Inferior parietal cortex (tissue), 1 donor: Measurements from ENCODE around the gene TLCD4.

Source experiments
- DNase-seq: peaks from one replicate; pipeline ENCODE4 v3.0.0-alpha.2; 2016; ENCODE audit errors: extremely low spot score

The TLCD4 gene

GRCh38 chr1:95095833-95096217 is 21.3 kb upstream of the TLCD4 start:
- no peak for DNase-seq

GRCh38 chr1:95096218-95096841 is 20.8 kb upstream of the TLCD4 start:
- no peak for DNase-seq

DNA sequence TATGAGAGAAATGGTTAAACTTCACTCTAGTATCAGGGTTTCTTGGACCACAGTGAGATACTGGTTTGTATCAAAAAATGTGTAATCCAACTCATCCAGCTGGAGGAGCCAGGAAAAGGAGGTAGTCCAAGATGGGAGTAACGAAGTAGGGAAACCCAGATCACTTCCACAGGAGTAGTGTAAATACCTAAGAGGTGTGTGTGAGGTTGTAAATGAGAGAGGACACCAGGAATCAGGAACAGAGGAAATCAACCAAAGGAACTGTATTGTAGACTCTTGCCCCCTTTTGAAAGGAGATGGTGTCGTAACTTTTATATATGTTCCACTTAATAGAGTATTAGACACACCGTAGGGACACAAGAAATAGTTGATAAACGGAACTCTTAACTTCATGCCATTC is 19.7 kb upstream of the TLCD4 start:
- no peak for DNase-seq

DNA sequence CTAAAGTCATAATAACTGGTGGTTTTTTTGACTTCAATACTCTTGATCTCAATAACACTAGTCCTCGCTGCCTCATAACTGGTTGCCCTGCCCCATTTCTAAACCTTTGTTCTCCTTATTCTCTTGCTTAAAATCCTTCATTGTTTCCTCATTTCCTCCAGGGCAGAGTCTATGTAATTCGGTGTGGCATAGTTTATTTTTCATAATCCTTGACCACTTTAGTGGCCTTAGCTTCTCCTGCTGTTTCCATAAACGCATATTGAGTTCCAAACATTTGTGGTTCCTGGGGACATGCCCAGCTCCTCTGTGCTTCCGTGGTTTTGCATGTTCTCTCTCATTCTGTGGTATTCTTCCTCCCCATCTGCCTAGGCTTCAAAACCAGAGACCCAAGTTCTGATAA is 19.0 kb upstream of the TLCD4 start:
- DNase-seq = no peak

GRCh38 chr1:95108792-95109191 is 8.4 kb upstream of the TLCD4 start:
- DNase-seq = no peak

- no peak for DNase-seq
Observed at GRCh38 chr1:95111014-95111413, 6.1 kb upstream of the TLCD4 start.

GRCh38 chr1:95113684-95114083 is 3.5 kb upstream of the TLCD4 start:
- no peak for DNase-seq

GRCh38 chr1:95115708-95116137 is 1.4 kb upstream of the TLCD4 start:
- peak; percentile 48 for DNase-seq

DNA sequence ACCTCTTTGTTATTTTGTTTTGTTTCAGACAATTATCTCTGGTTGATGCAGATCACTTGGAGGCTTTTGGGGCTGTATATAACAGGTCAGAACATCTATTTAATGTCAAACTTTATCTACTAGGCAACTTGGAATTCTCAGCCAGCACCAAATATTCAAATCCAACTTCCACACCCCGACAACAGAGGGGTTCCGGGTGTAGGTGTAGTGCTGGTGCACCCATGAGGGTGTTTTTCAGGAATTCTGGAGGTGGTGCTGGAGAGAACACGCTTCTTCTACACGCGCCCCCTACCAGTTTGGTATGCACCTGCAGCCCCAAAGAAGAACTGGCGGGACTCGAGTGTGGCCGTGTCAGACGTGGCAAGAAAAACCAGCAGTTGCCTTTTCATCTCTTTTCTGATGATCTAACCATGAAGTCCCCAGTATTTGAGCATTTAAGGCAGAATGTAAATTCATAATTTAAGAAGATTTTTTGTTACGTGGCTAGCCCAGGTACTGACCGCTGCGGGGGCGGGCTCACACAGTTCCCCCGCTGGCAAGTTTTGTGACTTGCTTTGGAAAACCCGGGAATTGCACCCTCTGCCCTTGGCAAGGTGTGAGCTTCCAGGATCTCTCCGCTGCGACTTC is 462 bp upstream of the TLCD4 start:
- DNase-seq = peak; percentile 69

DNA sequence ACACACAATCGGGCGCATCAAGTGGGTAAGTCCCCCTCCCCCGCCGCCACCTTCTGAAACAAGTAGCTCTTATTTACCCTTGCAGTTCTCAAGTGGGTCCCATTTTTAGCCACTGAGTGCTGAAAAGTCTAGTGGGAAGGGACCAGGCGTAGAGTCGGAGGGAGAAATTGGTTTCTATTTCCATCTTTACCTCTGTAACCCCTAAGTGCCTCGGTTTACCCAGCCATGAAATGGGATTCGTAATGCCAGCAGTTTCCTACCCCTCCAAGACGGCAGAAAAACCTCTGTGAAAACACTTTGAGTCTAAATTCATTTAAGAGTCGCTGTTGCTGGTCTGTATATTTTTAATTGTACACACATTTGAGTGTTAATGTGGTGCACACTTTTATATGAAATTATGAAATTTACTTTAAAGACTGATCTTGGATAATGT is 928 bp downstream of the TLCD4 start:
- DNase-seq = peak; percentile 41

DNA sequence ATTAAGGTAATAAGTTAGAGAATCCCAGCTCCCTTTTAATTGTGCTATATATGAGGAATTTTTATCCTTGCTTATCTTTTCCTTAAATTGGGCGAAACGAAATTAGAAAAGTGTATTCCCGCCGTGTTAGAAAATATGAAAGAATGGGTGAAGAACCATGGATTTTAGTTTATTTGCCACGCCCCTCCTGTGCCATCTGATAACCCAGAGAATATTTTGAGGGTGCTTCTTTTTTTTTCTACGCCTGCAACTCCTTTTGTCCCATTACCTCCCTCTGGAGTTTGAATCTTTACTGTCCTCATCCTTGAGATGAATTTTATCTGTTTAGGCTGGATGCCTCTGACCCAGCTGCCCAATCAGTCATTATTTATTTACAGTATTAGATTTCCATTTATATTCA is 1.6 kb downstream of the TLCD4 start:
- DNase-seq = no peak

GRCh38 chr1:95119273-95119672 is 2.1 kb downstream of the TLCD4 start:
- DNase-seq = peak; percentile 35

GRCh38 chr1:95122151-95122697 is 5.1 kb downstream of the TLCD4 start:
- no peak for DNase-seq

DNA sequence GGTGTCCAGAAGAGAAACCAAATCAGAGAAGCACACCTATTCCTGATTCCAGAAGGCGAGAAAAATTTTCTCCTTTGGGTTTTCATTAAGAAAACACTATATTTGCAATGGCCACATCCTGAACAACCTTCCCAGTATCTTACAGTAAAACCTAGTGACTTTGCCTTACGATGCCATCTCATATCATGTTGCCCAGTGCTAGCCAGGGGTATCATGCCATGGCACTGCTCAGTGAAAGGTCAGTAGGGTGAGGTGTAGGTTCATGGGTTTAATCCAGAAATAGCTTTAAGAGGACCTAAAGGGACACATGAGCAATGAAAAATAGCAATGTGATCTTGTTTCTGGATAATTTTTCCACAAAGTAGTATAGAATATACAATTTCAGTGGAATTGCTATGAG is 7.2 kb downstream of the TLCD4 start:
- DNase-seq = no peak

DNA sequence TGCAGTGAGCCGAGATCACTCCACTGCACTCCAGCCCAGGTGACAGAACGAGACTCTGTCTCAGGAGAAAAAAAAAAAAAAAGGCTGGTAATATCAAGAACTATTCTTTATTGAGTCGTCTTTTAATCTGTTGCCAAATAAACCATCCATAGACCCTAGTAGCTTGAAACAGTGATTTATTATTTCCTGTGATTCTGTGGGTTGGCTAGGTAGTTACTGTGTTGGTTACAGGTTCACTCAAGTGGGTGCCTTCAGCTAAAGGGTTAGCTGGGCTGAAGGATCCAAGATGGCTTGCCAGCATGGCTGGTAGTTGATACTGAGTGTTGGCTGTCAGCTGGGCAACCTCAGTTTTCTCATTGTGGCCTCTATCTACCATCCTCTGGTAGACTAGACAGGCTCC is 9.2 kb downstream of the TLCD4 start:
- no peak for DNase-seq

GRCh38 chr1:95126846-95127245 is 9.7 kb downstream of the TLCD4 start:
- no peak for DNase-seq

- DNase-seq = no peak
Observed at GRCh38 chr1:95127380-95127779, 10.2 kb downstream of the TLCD4 start.

DNA sequence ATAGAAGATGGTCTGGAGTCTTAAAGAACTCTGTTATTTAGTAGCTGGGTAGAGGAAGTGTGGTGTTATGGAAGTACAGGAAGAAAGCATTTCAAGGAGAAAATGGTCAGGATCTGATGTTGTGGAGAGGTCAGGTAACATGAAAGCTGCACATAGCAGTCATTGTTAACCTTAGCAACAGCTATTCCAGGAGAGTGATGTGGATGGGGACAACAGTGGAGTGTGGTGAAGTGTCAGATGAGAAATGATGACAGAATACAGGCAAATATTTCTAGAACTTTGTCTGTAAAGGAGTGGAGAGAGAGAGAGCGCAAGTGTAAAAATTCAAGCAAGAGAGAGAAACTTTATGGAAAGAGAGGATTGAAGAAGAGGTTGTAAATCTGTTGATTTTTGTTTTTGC is 15.6 kb downstream of the TLCD4 start:
- DNase-seq = no peak

GRCh38 chr1:95133687-95134086 is 16.5 kb downstream of the TLCD4 start:
- DNase-seq = no peak

DNA sequence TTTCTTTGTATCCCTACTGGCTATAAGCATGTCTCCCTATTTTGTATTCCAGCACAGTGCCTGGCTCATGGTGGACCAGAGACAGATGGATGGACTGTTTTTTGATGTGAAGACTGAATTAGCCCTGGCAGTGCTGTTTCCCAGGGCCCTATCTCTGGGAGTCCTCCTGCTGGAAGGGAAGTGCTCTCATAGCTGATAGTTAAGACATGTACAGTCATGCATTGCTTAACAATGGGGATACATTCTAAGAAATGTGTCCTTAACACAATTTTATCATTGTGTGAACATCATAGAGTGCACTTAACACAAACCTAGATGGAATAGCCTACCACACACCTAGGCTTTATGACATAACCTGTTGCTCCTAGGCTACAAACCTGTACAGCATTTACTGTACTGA is 21.1 kb downstream of the TLCD4 start:
- DNase-seq = no peak

GRCh38 chr1:95139039-95139438 is 21.9 kb downstream of the TLCD4 start:
- no peak for DNase-seq

DNA sequence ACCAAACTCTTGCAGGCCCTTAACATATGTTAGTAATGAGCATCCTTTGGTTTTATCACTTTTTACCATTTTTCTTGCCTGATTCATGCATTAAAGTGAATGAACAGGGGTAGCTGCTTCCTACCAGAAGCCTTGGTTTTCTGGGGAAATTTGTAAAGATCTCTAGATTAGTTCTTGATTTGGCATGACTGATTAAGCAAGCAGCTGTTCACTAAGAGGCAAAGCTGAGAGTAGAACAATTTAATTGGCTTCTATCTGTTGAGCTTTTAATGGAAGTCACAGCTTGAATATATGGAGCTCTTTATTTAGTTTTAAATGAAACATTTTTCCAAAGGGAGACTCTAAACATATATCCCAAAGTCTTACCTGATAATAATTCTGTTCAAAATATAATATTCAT is 23.6 kb downstream of the TLCD4 start:
- DNase-seq = no peak

- no peak for DNase-seq
Observed at GRCh38 chr1:95145493-95145892, 28.3 kb downstream of the TLCD4 start.

- DNase-seq = no peak
Observed at GRCh38 chr1:95146637-95147036, 29.5 kb downstream of the TLCD4 start.
